Uterus (tissue), 2 donors: Measurements from ENCODE around the gene KCNH1.

Experiments
- POLR2A ChIP-seq, 2 donors: fragments of 450-650 bp; IDR thresholded peaks; one replicate each; pipeline ENCODE4 v1.6.1; 2016; ENCODE audit warnings: antibody characterized with exemption in 2 of 2, mild to moderate bottlenecking in 1 of 2, moderate library complexity in 1 of 2
- TF ChIP-seq, protein P1 (sequence below), 4 experiments: fragments of 200-600 bp in 2 of 4; fragments of 450-650 bp in 2 of 4; sonication (generic) in 2 of 4; IDR thresholded peaks; one replicate each; pipeline ENCODE4 v1.5.1; 2016 to 2019; ENCODE audit warnings: antibody characterized with exemption in 4 of 4, mild to moderate bottlenecking in 2 of 4, moderate library complexity in 1 of 4

DNA sequence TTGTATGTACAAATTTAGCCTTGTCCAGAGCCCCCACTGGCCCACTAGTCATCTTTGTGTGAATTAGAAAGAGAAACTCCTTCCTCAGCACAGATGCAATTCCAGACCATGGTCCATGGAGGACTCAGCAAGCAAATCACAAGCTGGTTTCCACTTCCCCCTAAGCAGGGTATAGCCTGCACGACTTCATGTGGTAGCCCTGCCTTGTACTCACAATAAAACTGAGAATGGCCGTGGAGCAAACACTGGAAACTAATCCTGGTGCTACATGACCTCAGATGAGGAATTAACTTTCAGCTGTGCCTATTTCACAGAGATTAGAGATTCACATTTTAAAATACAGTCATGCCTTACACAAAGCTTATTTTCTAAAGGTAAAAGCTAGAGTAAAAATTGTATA lies 32.5 kb downstream of the KCNH1 start:
- TF ChIP-seq, protein P1, sequence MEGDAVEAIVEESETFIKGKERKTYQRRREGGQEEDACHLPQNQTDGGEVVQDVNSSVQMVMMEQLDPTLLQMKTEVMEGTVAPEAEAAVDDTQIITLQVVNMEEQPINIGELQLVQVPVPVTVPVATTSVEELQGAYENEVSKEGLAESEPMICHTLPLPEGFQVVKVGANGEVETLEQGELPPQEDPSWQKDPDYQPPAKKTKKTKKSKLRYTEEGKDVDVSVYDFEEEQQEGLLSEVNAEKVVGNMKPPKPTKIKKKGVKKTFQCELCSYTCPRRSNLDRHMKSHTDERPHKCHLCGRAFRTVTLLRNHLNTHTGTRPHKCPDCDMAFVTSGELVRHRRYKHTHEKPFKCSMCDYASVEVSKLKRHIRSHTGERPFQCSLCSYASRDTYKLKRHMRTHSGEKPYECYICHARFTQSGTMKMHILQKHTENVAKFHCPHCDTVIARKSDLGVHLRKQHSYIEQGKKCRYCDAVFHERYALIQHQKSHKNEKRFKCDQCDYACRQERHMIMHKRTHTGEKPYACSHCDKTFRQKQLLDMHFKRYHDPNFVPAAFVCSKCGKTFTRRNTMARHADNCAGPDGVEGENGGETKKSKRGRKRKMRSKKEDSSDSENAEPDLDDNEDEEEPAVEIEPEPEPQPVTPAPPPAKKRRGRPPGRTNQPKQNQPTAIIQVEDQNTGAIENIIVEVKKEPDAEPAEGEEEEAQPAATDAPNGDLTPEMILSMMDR (IDR thresholded peaks at IDR 0.05): no peak
- no peak for TF ChIP-seq POLR2A (IDR thresholded peaks at IDR 0.05)
